Measurements from ENCODE around the gene TTLL5.
A peak's percentile ranks its signal among the peaks of the same experiment; 100 is the strongest.

Gene TTLL5

GRCh38 chr14:75986439-75986765 lies 325.4 kb downstream of the TTLL5 start:
- no peak for ATAC-seq
- no peak for TF ChIP-seq BACH2 (CRISPR knock-in tag; IDR thresholded peaks at IDR 0.05; ENCODE audit: borderline replicate concordance)
- TF ChIP-seq, protein P1, sequence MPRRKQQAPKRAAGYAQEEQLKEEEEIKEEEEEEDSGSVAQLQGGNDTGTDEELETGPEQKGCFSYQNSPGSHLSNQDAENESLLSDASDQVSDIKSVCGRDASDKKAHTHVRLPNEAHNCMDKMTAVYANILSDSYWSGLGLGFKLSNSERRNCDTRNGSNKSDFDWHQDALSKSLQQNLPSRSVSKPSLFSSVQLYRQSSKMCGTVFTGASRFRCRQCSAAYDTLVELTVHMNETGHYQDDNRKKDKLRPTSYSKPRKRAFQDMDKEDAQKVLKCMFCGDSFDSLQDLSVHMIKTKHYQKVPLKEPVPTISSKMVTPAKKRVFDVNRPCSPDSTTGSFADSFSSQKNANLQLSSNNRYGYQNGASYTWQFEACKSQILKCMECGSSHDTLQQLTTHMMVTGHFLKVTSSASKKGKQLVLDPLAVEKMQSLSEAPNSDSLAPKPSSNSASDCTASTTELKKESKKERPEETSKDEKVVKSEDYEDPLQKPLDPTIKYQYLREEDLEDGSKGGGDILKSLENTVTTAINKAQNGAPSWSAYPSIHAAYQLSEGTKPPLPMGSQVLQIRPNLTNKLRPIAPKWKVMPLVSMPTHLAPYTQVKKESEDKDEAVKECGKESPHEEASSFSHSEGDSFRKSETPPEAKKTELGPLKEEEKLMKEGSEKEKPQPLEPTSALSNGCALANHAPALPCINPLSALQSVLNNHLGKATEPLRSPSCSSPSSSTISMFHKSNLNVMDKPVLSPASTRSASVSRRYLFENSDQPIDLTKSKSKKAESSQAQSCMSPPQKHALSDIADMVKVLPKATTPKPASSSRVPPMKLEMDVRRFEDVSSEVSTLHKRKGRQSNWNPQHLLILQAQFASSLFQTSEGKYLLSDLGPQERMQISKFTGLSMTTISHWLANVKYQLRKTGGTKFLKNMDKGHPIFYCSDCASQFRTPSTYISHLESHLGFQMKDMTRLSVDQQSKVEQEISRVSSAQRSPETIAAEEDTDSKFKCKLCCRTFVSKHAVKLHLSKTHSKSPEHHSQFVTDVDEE (CRISPR knock-in tag; IDR thresholded peaks at IDR 0.05) = no peak
- TF ChIP-seq OSR1 (CRISPR knock-in tag; IDR thresholded peaks at IDR 0.05) = no peak
- TF ChIP-seq SNAI2 (CRISPR knock-in tag; IDR thresholded peaks at IDR 0.05) = no peak
- no peak for TF ChIP-seq ZNF565 (CRISPR knock-in tag; conservative IDR thresholded peaks at IDR 0.05; ENCODE audit: low read depth)
- no peak for TF ChIP-seq ISL1 (CRISPR knock-in tag; IDR thresholded peaks at IDR 0.05)
- TF ChIP-seq RARB (CRISPR knock-in tag; IDR thresholded peaks at IDR 0.05) = no peak
- no peak for TF ChIP-seq PPARA (CRISPR knock-in tag; IDR thresholded peaks at IDR 0.05; ENCODE audit: borderline replicate concordance)
- TF ChIP-seq ZNF70 (CRISPR knock-in tag; IDR thresholded peaks at IDR 0.05) = no peak
- no peak for TF ChIP-seq ZFP30 (CRISPR knock-in tag; IDR thresholded peaks at IDR 0.05)
- no peak for TF ChIP-seq CSDC2 (CRISPR knock-in tag; IDR thresholded peaks at IDR 0.05)

DNA sequence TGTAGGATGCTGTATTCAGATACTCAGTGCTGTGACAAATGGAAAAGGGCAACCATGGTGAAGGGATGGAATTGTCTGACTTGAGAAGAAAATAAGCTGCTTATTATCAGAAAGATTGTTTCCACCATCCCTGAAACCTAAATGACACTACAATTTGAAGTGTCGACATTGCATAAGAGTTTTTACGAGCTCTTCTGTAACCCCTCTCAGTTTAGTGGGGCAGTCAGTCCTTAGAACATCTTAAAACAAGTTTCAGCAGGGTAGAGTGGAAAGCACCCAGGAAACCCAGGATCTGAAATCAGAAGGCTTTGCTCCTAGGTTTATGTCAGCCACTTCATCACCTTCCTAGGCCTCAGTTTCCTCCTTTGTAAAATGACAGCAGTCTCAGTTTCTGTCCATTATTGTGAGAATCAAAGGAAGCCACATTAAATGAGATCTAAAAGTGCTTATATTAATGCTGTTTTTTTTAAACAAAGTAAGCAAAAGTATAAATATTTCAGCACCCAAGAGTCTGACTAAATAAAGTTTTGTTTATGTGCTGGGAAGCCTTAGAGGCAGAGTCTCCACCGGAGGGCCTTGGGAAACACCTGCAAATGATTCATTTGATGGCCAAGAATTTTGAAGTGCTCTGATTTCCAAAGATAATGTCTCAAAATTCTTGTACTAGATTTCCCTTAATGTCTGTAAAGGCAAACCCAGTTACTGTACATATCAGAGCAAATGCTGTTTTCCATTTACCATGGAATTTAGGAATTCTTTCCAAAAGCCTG lies 326.3 kb downstream of the TTLL5 start:
- no peak for ATAC-seq
- TF ChIP-seq ZFP30 (CRISPR knock-in tag; IDR thresholded peaks at IDR 0.05) (no peak), ZNF70 (CRISPR knock-in tag; IDR thresholded peaks at IDR 0.05) (no peak), PPARA (CRISPR knock-in tag; IDR thresholded peaks at IDR 0.05; ENCODE audit: borderline replicate concordance) (no peak), ESRRG (CRISPR knock-in tag; IDR thresholded peaks at IDR 0.05) (no peak), ARNTL (CRISPR knock-in tag; IDR thresholded peaks at IDR 0.05; ENCODE audit: borderline replicate concordance, low read depth) (no peak), RARB (CRISPR knock-in tag; IDR thresholded peaks at IDR 0.05) (no peak), CREB5 (CRISPR knock-in tag; IDR thresholded peaks at IDR 0.05; ENCODE audit: low read depth) (no peak), GLIS3 (CRISPR knock-in tag; IDR thresholded peaks at IDR 0.05) (no peak), PATZ1 (CRISPR knock-in tag; IDR thresholded peaks at IDR 0.05; ENCODE audit: borderline replicate concordance) (no peak), ZNF8 (CRISPR knock-in tag; IDR thresholded peaks at IDR 0.05) (no peak), OSR1 (CRISPR knock-in tag; IDR thresholded peaks at IDR 0.05) (no peak)
- TF ChIP-seq, protein P1 (CRISPR knock-in tag; IDR thresholded peaks at IDR 0.05) = no peak

DNA sequence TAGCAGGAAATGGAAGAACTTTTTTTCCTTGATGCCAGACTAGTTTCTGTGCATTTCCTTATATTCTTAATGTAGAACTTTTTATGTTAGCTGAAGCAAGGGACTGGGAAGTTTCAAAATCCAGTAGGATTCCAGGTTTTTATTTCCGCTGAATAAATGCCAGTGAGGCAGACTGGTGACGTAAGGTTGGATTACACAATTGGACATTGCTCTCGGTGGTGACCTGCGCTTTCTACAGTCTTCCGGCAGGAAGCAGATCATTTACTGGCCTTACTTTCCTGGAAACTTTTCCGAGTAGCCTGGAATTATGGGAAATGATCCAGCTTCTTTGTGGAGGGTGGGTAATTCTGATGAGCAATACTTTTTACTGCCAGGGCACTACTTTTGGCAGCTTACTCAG lies 328.1 kb downstream of the TTLL5 start:
- TF ChIP-seq ISL1 (CRISPR knock-in tag; IDR thresholded peaks at IDR 0.05) = no peak
- TF ChIP-seq ZC3H10 (CRISPR knock-in tag; IDR thresholded peaks at IDR 0.05) = no peak
- no peak for TF ChIP-seq ARNTL (CRISPR knock-in tag; IDR thresholded peaks at IDR 0.05; ENCODE audit: borderline replicate concordance, low read depth)
- no peak for TF ChIP-seq ZNF565 (CRISPR knock-in tag; conservative IDR thresholded peaks at IDR 0.05; ENCODE audit: low read depth)
- no peak for TF ChIP-seq GLIS3 (CRISPR knock-in tag; IDR thresholded peaks at IDR 0.05)
- no peak for ATAC-seq

- ATAC-seq = no peak
- no peak for TF ChIP-seq ARNTL (CRISPR knock-in tag; IDR thresholded peaks at IDR 0.05; ENCODE audit: borderline replicate concordance, low read depth)
- no peak for TF ChIP-seq BACH2 (CRISPR knock-in tag; IDR thresholded peaks at IDR 0.05; ENCODE audit: borderline replicate concordance)
- TF ChIP-seq, protein P1 (CRISPR knock-in tag; IDR thresholded peaks at IDR 0.05) = no peak
- TF ChIP-seq ZC3H10 (CRISPR knock-in tag; IDR thresholded peaks at IDR 0.05) = no peak
- TF ChIP-seq SNAI2 (CRISPR knock-in tag; IDR thresholded peaks at IDR 0.05) = no peak
- TF ChIP-seq OSR1 (CRISPR knock-in tag; IDR thresholded peaks at IDR 0.05) = no peak
- TF ChIP-seq, protein P2, sequence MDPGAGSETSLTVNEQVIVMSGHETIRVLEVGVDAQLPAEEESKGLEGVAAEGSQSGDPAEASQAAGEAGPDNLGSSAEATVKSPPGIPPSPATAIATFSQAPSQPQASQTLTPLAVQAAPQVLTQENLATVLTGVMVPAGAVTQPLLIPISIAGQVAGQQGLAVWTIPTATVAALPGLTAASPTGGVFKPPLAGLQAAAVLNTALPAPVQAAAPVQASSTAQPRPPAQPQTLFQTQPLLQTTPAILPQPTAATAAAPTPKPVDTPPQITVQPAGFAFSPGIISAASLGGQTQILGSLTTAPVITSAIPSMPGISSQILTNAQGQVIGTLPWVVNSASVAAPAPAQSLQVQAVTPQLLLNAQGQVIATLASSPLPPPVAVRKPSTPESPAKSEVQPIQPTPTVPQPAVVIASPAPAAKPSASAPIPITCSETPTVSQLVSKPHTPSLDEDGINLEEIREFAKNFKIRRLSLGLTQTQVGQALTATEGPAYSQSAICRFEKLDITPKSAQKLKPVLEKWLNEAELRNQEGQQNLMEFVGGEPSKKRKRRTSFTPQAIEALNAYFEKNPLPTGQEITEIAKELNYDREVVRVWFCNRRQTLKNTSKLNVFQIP (CRISPR knock-in tag; IDR thresholded peaks at IDR 0.05; ENCODE audit: borderline replicate concordance, low read depth) = no peak
- peak; percentile 81; the same call in 1 of the 2 replicates for TF ChIP-seq TCF4 (CRISPR knock-in tag; IDR thresholded peaks at IDR 0.05; ENCODE audit: borderline replicate concordance)
Measured at GRCh38 chr14:75990297-75990696, 329.3 kb downstream of the TTLL5 start.

Data from SK-N-SH treated with all-trans-retinoic acid at 6 μM for 48 hours (cell line).